OCI-LY3 (cell line): ENCODE data around the gene RPUSD1.

Experiments used
- EZH2phosphoT487 ChIP-seq: fragments of 200-600 bp; shearing (Covaris generic); IDR thresholded peaks from 2 replicates; pipeline ENCODE4 v1.6.1; 2018; ENCODE audit warnings: antibody characterized with exemption, mixed run types, low read depth
- TF ChIP-seq, protein P1 (sequence below): fragments of 200-600, 300-600 bp; sonication (generic); IDR thresholded peaks from 2 replicates; pipeline ENCODE4 v1.5.1; 2014; ENCODE audit warnings: antibody characterized with exemption, low read length, low read depth

DNA sequence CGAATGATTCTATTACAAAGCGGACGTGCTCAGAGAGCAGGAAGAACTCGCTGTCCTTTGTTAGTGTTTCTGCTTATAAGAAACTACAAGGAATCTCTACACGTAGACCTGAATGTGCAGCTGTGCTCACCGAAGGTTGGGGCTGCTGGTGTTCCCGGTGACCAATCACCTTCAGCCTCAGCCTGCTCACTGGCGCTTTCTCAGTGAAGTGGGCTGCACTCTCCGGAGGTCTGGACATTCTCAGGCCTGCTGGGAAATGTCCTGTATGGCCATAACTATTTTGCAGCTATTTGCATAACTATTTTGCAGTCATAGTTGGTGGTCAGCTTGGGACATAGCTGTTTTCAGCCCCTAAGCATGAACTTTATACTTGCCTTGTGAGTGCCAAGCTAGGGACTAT, 37.7 kb downstream of the RPUSD1 start:
- TF ChIP-seq, protein P1, sequence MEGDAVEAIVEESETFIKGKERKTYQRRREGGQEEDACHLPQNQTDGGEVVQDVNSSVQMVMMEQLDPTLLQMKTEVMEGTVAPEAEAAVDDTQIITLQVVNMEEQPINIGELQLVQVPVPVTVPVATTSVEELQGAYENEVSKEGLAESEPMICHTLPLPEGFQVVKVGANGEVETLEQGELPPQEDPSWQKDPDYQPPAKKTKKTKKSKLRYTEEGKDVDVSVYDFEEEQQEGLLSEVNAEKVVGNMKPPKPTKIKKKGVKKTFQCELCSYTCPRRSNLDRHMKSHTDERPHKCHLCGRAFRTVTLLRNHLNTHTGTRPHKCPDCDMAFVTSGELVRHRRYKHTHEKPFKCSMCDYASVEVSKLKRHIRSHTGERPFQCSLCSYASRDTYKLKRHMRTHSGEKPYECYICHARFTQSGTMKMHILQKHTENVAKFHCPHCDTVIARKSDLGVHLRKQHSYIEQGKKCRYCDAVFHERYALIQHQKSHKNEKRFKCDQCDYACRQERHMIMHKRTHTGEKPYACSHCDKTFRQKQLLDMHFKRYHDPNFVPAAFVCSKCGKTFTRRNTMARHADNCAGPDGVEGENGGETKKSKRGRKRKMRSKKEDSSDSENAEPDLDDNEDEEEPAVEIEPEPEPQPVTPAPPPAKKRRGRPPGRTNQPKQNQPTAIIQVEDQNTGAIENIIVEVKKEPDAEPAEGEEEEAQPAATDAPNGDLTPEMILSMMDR: no peak
- TF ChIP-seq EZH2phosphoT487: no peak
